B cell (primary cell): ENCODE data around the gene ZNF609. TPM values are rescaled to one million over a fixed set of nuclear protein-coding genes. Genes with fewer than 3 reads are reported as not detected.

ENCODE experiments used
- ATAC-seq: fragments of 200-7000 bp; cut with Tn5 transposase; one replicate; pipeline ENCODE4 v1.10.0; 2021; ENCODE audit warnings: low read depth, mild to moderate bottlenecking, moderate number of reproducible peaks, moderate library complexity
- CTCF ChIA-PET: fragments of 350-600 bp; sonication (Branson Sonifier 250); formaldehyde crosslinking; loops from one replicate; lab custom pipeline; 2021; ENCODE audit warnings: antibody characterized with exemption, inconsistent platforms; lab: Charles Lee
- POLR2A ChIA-PET: fragments of 350-600 bp; sonication (Branson Sonifier 250); formaldehyde crosslinking; loops from one replicate; lab custom pipeline; 2021; ENCODE audit warnings: antibody characterized with exemption; lab: Charles Lee
- DNase-seq: peaks from one replicate; pipeline ENCODE4 v3.0.0; 2013
- H2AFZ ChIP-seq: 2 replicates; pipeline ENCODE4 v1.6.1; 2012; ENCODE audit warnings: mild to moderate bottlenecking, low read depth, low read length; ENCODE audit not compliant: insufficient read depth, poor library complexity, severe bottlenecking
- H3K27ac ChIP-seq, 2 donors: 1 replicate in 1 of 2; 2 replicates in 1 of 2; pipeline ENCODE4 v1.5.1; 2012 to 2013; ENCODE audit warnings: low read length in 2 of 2, mild to moderate bottlenecking in 2 of 2, moderate library complexity in 1 of 2
- H3K27me3 ChIP-seq, 4 experiments: fragments of 200-600 bp in 1 of 4; sonication (generic) in 1 of 4; replicated peaks in 1 of 4; 1 replicate in 2 of 4; 2 replicates in 2 of 4; pipeline versions ENCODE4 v1.6.1 to v1.7.0; 2013 to 2016; ENCODE audit warnings: low read length in 3 of 4, mild to moderate bottlenecking in 2 of 4, mixed read lengths in 1 of 4, moderate library complexity in 1 of 4; ENCODE audit not compliant: insufficient read depth in 4 of 4, control insufficient read depth in 3 of 4; ENCODE audit errors: control extremely low read depth in 1 of 4
- H3K36me3 ChIP-seq, 2 experiments: replicated peaks in 1 of 2; 1 replicate in 1 of 2; 2 replicates in 1 of 2; pipeline versions ENCODE4 v1.6.1 to v1.7.1; 2013; ENCODE audit warnings: low read length in 1 of 2; ENCODE audit not compliant: insufficient read depth in 2 of 2, control insufficient read depth in 1 of 2; ENCODE audit errors: control extremely low read depth in 1 of 2, extremely low read depth in 1 of 2
- H3K4me1 ChIP-seq, 2 donors: fragments of 200-600 bp in 1 of 2; sonication (generic) in 1 of 2; 1 replicate in 1 of 2; 2 replicates in 1 of 2; pipeline versions ENCODE4 v1.5.1 to v1.6.1; 2013 to 2017; ENCODE audit warnings: low read length in 2 of 2; ENCODE audit not compliant: control insufficient read depth in 2 of 2, insufficient read depth in 2 of 2
- H3K4me2 ChIP-seq: replicated peaks from 2 replicates; pipeline ENCODE3; 2012; ENCODE audit warnings: mild to moderate bottlenecking, low read depth, low read length; ENCODE audit not compliant: poor library complexity, severe bottlenecking
- H3K4me3 ChIP-seq, 5 experiments: fragments of 200-600 bp in 1 of 5; sonication (generic) in 1 of 5; 1 replicate in 3 of 5; 2 replicates in 2 of 5; pipeline versions ENCODE4 v1.5.1 to v1.7.0; 2011 to 2016; ENCODE audit warnings: low read length in 4 of 5, mild to moderate bottlenecking in 4 of 5, low read depth in 2 of 5, control low read depth in 1 of 5, moderate library complexity in 1 of 5; ENCODE audit not compliant: insufficient read depth in 1 of 5; ENCODE audit errors: control extremely low read depth in 1 of 5, extremely low read depth in 1 of 5
- H3K79me2 ChIP-seq: fragments of 200-600 bp; sonication (generic); one replicate; pipeline ENCODE4 v1.6.0; 2016; ENCODE audit warnings: low read length; ENCODE audit not compliant: control insufficient read depth, insufficient read depth
- H3K9ac ChIP-seq: fragments of 200-600 bp; sonication (generic); 2 replicates; pipeline ENCODE4 v1.6.1; 2017; ENCODE audit warnings: mild to moderate bottlenecking, low read length, moderate library complexity
- H3K9me3 ChIP-seq, 3 donors: one replicate each; pipeline versions ENCODE4 v1.6.1 to v1.7.1; 2013; ENCODE audit warnings: low read length in 2 of 3; ENCODE audit not compliant: control insufficient read depth in 2 of 3, insufficient read depth in 1 of 3; ENCODE audit errors: control extremely low read depth in 1 of 3
- H4K20me1 ChIP-seq: 2 replicates; pipeline ENCODE4 v1.6.0; 2012; ENCODE audit warnings: mild to moderate bottlenecking, low read length; ENCODE audit not compliant: insufficient read depth, control insufficient read depth, poor library complexity, severe bottlenecking
- H3K27ac Mint-ChIP-seq: one replicate; pipeline ENCODE4 v1.8.0; 2021; ENCODE audit warnings: mixed read lengths
- H3K27me3 Mint-ChIP-seq: one replicate; pipeline ENCODE4 v1.8.0; 2021; ENCODE audit warnings: mixed read lengths
- H3K4me1 Mint-ChIP-seq: one replicate; pipeline ENCODE4 v1.8.0; 2021; ENCODE audit warnings: mixed read lengths
- H3K4me3 Mint-ChIP-seq: one replicate; pipeline ENCODE4 v1.8.0; 2021; ENCODE audit warnings: mixed read lengths
- H3K9me3 Mint-ChIP-seq: one replicate; pipeline ENCODE4 v1.8.0; 2022; ENCODE audit warnings: mixed read lengths; ENCODE audit not compliant: insufficient read depth
- EZH2 ChIP-seq: IDR thresholded peaks from 2 replicates; pipeline ENCODE4 v1.6.1; 2012; ENCODE audit warnings: borderline replicate concordance, low read depth, mild to moderate bottlenecking, moderate library complexity, low read length; ENCODE audit not compliant: insufficient read depth, poor library complexity, severe bottlenecking
- WGBS: methylation state at CpG from one replicate; pipeline ENCODE4 v1.1.5; 2013; ENCODE audit warnings: missing lambda C conversion rate; ENCODE audit not compliant: insufficient coverage; 5-methylcytosine and 5-hydroxymethylcytosine counted together
- intact Hi-C: fragments of 100-400 bp; cut with micrococcal nuclease; formaldehyde crosslinking; loops from one replicate; pipeline ENCODE4 v1.10.0; 2022
- polyA plus RNA-seq: library from polyadenylated mRNA; depleted of rRNA; stranded (reverse); fragments of >200 nt; gene quantifications from 2 replicates; pipeline ENCODE4 v1.2.3, GENCODE V29; 2012
- total RNA-seq, 2 donors: library from RNA; stranded (reverse); fragments of 120-200 nt in 1 of 2; gene quantifications; 1 replicate in 1 of 2; 2 replicates in 1 of 2; pipeline versions ENCODE4 v1.2.3 to v1.2.4, GENCODE V29; 2013 to 2022
- TF ChIP-seq, protein P1 (sequence below): fragments of 200-600 bp; IDR thresholded peaks from one replicate; pipeline ENCODE4 v1.8.0; 2022; ENCODE audit warnings: antibody characterized with exemption, mild to moderate bottlenecking

Gene ZNF609
- total and polyA plus RNA-seq, 2 donors (not counting 1 experiment from before 2014, with no cell fraction given), result 5.8 to 32.9 TPM

- DNase-seq (no peak), ATAC-seq (no peak)
- Histone ChIP-seq H3K4me1 (no peaks in the 10 kb centered on the region), H2AFZ (no peak overlapping the region), H4K20me1 (peaks cover 4% of the 10 kb centered on the region), H3K4me2 (no peak overlapping the region), H3K79me2 (peaks cover 33% of the 10 kb centered on the region), H3K36me3 (peaks cover 0 to 2% of the 10 kb centered on the region in 2 experiments), H3K27me3 (no peaks in the 10 kb centered on the region), H3K4me3 (no peak overlapping the region), H3K9me3 (peaks cover 0 to 4% (median 0%) of the 10 kb centered on the region in 3 donors), H3K27ac (no peak overlapping the region), H3K9ac (no peak overlapping the region)
- POLR2A ChIA-PET, result no interaction called here
- intact Hi-C loops, result no loop called here
- TF ChIP-seq EZH2, result no peak
- TF ChIP-seq, protein P1, sequence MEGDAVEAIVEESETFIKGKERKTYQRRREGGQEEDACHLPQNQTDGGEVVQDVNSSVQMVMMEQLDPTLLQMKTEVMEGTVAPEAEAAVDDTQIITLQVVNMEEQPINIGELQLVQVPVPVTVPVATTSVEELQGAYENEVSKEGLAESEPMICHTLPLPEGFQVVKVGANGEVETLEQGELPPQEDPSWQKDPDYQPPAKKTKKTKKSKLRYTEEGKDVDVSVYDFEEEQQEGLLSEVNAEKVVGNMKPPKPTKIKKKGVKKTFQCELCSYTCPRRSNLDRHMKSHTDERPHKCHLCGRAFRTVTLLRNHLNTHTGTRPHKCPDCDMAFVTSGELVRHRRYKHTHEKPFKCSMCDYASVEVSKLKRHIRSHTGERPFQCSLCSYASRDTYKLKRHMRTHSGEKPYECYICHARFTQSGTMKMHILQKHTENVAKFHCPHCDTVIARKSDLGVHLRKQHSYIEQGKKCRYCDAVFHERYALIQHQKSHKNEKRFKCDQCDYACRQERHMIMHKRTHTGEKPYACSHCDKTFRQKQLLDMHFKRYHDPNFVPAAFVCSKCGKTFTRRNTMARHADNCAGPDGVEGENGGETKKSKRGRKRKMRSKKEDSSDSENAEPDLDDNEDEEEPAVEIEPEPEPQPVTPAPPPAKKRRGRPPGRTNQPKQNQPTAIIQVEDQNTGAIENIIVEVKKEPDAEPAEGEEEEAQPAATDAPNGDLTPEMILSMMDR, result no peak
- WGBS, result no CpG with 5 or more reads among the region's 1 CpG
- CTCF ChIA-PET, result interaction anchor here (1.5 kb wide), 1 partner anchor 12 kb away, joined by 5 read pairs; no protein-coding TSS in a partner anchor
- Mint-ChIP-seq H3K4me3 (no peak overlapping the region), H3K27ac (no peak overlapping the region), H3K9me3 (no peaks in the 10 kb centered on the region), H3K27me3 (no peaks in the 10 kb centered on the region), H3K4me1 (peaks cover 2% of the 10 kb centered on the region)
These were observed 81.7 kb downstream of the ZNF609 start for GRCh38 chr15:64542091-64542490.

DNA sequence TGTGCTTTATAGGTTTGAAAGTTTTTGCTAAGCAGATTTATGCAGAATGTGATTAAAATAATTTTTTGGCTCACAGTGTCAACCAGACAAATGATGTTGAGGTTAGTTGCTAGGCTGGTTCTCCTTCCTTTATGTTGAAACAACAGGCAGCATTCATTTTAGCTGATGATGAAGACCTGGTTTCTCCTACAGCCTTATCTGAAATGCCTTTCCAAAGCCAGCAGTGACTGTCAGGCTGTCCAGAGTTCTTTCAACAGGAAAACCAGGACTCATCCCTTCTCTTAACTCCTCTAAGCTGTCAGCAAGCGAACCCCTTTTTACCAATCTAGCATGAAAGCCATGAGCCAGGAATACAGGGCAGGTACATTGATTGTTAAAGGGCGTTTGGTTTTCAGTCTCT lies 84.1 kb downstream of the ZNF609 start:
- TF ChIP-seq, protein P1, result no peak
- no peak for TF ChIP-seq EZH2
- CTCF ChIA-PET, result no interaction called here
- H3K79me2 ChIP-seq, result peaks cover 39% of the 10 kb centered on the region
- H3K27ac ChIP-seq, result no peak overlapping the region
- POLR2A ChIA-PET, result no interaction called here
- Mint-ChIP-seq H3K4me3 (no peak overlapping the region), H3K27ac (no peak overlapping the region), H3K4me1 (peaks cover 4% of the 10 kb centered on the region), H3K9me3 (no peaks in the 10 kb centered on the region), H3K27me3 (no peaks in the 10 kb centered on the region)
- DNase-seq (no peak), ATAC-seq (no peak)
- intact Hi-C loops, result no loop called here
- no peaks in the 10 kb centered on the region for H3K27me3 ChIP-seq
- H2AFZ ChIP-seq, result no peak overlapping the region
- peaks cover 4% of the 10 kb centered on the region for H4K20me1 ChIP-seq
- peaks cover 0 to 2% of the 10 kb centered on the region in 2 experiments for H3K36me3 ChIP-seq
- no peaks in the 10 kb centered on the region for H3K4me1 ChIP-seq
- H3K4me3 ChIP-seq, result no peak overlapping the region
- no peak overlapping the region for H3K4me2 ChIP-seq
- H3K9ac ChIP-seq, result no peak overlapping the region
- WGBS, result no CpG with 5 or more reads among the region's 2 CpGs
- peaks cover 0 to 4% (median 0%) of the 10 kb centered on the region in 3 donors for H3K9me3 ChIP-seq
